Measurements from ENCODE around the gene RIC8B.

RIC8B gene

GRCh38 chr12:106769546-106769945 is 4.9 kb upstream of the RIC8B start:
- no peak for TF ChIP-seq CTCF (IDR thresholded peaks at IDR 0.05)
- H3K4me1 ChIP-seq = peaks cover 25% of the 10 kb centered on the region
- no peak overlapping the region for H3K9ac ChIP-seq
- no peak overlapping the region for H3K27ac ChIP-seq
- no peak overlapping the region for H3K4me3 ChIP-seq (ENCODE audit: low read depth, low read length)
- H3K4me2 ChIP-seq (ENCODE audit: low read length) = no peak overlapping the region
- no peaks in the 10 kb centered on the region for H3K36me3 ChIP-seq (ENCODE audit: control insufficient read depth, insufficient read depth, low read length)
- no peaks in the 10 kb centered on the region for H3K27me3 ChIP-seq (ENCODE audit: control insufficient read depth, insufficient read depth, low read length)
- no peaks in the 10 kb centered on the region for H3K9me3 ChIP-seq (ENCODE audit: control insufficient read depth, low read length)
- H2AFZ ChIP-seq = no peak overlapping the region
- no peaks in the 10 kb centered on the region for H3K79me2 ChIP-seq

- H3K27me3 ChIP-seq (ENCODE audit: control insufficient read depth, insufficient read depth, low read length) = no peaks in the 10 kb centered on the region
- no peak overlapping the region for H2AFZ ChIP-seq
- H3K9me3 ChIP-seq (ENCODE audit: control insufficient read depth, low read length) = no peaks in the 10 kb centered on the region
- H3K36me3 ChIP-seq (ENCODE audit: control insufficient read depth, insufficient read depth, low read length) = no peaks in the 10 kb centered on the region
- H3K4me2 ChIP-seq (ENCODE audit: low read length) = no peak overlapping the region
- no peak overlapping the region for H3K9ac ChIP-seq
- H3K4me1 ChIP-seq = peaks cover 17% of the 10 kb centered on the region
- TF ChIP-seq CTCF (IDR thresholded peaks at IDR 0.05) = no peak
- peaks cover 13% of the 10 kb centered on the region for H3K79me2 ChIP-seq
- no peak overlapping the region for H3K4me3 ChIP-seq (ENCODE audit: low read depth, low read length)
- H3K27ac ChIP-seq = no peak overlapping the region
These were observed 3.1 kb upstream of the RIC8B start for GRCh38 chr12:106771425-106771824.

- Histone ChIP-seq H3K36me3 (ENCODE audit: control insufficient read depth, insufficient read depth, low read length) (no peaks in the 10 kb centered on the region), H3K27me3 (ENCODE audit: control insufficient read depth, insufficient read depth, low read length) (no peaks in the 10 kb centered on the region), H3K4me3 (ENCODE audit: low read depth, low read length) (peak overlapping the region; percentile 87), H3K9ac (peak overlapping the region; percentile 6), H3K9me3 (ENCODE audit: control insufficient read depth, low read length) (no peaks in the 10 kb centered on the region), H3K4me1 (peaks cover 4% of the 10 kb centered on the region), H3K79me2 (peaks cover 21% of the 10 kb centered on the region), H2AFZ (peak overlapping the region; percentile 80), H3K4me2 (ENCODE audit: low read length) (peak overlapping the region; percentile 93), H3K27ac (peak overlapping the region; percentile 96)
- no peak for TF ChIP-seq CTCF (IDR thresholded peaks at IDR 0.05)
These were observed 1.0 kb upstream of the RIC8B start for GRCh38 chr12:106773286-106774004.

GRCh38 chr12:106774808-106775524 is 484 bp downstream of the RIC8B start:
- Histone ChIP-seq H3K4me2 (ENCODE audit: low read length) (peak overlapping the region; percentile 93), H2AFZ (peak overlapping the region; percentile 80), H3K79me2 (peaks cover 22% of the 10 kb centered on the region), H3K4me3 (ENCODE audit: low read depth, low read length) (peak overlapping the region; percentile 87), H3K4me1 (peaks cover 6% of the 10 kb centered on the region), H3K27ac (peak overlapping the region; percentile 96), H3K36me3 (ENCODE audit: control insufficient read depth, insufficient read depth, low read length) (no peaks in the 10 kb centered on the region), H3K27me3 (ENCODE audit: control insufficient read depth, insufficient read depth, low read length) (no peaks in the 10 kb centered on the region), H3K9me3 (ENCODE audit: control insufficient read depth, low read length) (no peaks in the 10 kb centered on the region), H3K9ac (peak overlapping the region; percentile 6)
- no peak for TF ChIP-seq CTCF (IDR thresholded peaks at IDR 0.05)

Measured in parathyroid adenoma (tissue), 2 donors.